HFF-Myc (cell line): ENCODE data around the gene C6orf136.

ENCODE experiments used
- DNase-seq: peaks from one replicate; pipeline ENCODE4 v3.0.0-alpha.2; 2011; ENCODE audit warnings: low read depth; ENCODE audit errors: extremely low read depth
- H3K4me3 ChIP-seq: replicated peaks from 2 replicates; pipeline ENCODE4 v1.5.1; 2011; ENCODE audit warnings: low read depth, mild to moderate bottlenecking, control low read depth, low read length
- CTCF ChIP-seq: IDR thresholded peaks from 2 replicates; pipeline ENCODE4 v1.5.1; 2012; ENCODE audit warnings: mild to moderate bottlenecking, low read depth, low read length, control low read depth; ENCODE audit errors: missing control alignments

C6orf136 gene

DNA sequence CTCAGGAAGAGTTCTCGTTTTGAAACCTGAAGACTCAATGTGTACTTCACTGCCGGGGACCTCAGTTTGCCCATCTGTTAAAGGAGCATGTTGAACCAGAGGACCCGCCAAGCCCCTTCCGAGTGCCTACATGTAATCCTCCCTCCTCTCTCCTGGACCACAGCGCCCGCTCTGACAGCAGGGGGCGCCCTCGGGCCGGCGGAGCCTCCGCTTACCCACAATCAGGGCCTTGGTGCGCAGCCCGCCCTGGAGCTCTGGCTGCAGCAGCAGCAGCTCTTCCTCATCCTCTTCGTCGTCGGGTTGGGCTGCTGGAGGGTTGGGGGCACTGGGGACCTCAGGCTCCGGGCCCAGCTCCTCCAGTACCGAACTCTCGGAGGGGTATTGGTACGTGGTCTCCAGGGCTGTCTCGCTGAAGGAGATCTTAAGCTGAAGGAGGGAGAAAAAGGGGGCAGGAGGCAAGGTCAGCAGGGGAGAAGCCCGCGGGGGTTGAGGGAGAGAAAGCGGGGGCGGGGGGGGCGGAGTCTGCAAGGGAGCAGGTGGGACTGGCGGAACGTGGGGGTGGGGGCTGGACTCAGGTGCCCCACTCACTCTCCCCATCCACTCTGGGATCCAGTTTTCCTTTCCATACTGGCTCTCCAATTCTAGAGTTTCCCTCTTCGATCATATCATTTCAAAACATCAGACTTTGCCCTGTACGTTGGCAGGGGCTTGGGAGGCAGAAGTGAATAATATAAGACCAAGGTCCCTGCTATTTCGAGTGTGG lies 32.2 kb downstream of the C6orf136 start:
- TF ChIP-seq CTCF: peak; percentile 98
- peak overlapping the region; percentile 23 for H3K4me3 ChIP-seq
- peak; percentile 47 for DNase-seq

DNA sequence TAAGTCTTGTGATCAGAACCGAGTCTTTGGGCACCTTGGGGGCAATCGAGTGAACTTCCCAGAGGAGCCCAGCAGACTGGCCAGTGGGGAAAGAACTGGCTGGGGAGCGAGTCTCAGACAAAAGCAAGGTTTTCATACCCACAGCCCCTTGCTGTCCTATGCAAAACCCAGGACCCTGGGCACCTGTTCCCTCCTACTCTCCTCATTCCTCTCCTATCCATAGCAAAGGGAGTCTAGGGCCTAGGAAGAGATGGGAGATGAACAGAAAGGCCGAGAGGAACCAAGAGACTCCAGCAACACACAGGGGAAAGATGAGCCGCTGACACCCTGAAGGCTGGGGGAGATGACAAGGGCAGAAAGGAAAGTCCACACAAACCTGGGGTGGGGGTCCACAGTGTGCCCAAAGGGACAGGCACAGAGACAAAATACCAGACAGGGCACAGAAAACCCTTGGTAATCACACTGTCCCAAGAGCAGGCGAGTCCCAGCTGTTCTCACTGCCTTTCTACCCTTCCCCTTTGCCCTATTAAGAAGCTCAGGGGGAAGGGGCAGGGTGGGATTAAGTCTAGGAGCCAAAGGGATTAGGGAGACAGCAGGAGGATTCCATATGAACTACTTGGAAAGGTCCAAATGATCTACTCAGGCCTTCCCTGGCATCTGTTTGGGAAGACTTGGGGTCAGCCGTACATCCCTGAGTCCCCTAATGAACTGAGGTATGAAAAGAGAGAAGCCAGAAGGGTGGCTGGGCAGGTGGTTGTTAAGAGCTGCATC lies 33.0 kb downstream of the C6orf136 start:
- TF ChIP-seq CTCF: no peak
- peak overlapping the region; percentile 23 for H3K4me3 ChIP-seq
- DNase-seq: no peak

DNA sequence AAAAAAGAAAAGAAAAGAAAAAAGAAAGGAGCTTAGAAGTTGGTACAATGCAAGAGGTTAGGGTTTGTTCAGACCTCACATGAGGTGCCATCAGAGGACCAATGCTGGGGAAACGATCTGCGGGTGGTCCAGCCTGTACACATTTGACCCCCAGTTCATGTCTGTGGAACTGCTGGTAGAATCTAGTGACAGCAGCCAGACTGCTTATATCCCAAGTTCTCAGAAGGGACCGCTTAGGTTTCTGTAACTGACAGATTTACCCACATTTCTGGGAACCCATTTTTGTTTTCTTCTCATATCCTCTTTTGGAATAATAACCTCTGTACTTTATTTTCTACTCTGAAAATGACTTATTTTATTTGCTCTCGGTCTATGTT lies 34.8 kb downstream of the C6orf136 start:
- peak overlapping the region; percentile 79 for H3K4me3 ChIP-seq
- no peak for TF ChIP-seq CTCF
- no peak for DNase-seq

GRCh38 chr6:30682143-30683117 lies 35.5 kb downstream of the C6orf136 start:
- TF ChIP-seq CTCF: no peak
- peak; percentile 59 for DNase-seq
- peak overlapping the region; percentile 79 for H3K4me3 ChIP-seq

DNA sequence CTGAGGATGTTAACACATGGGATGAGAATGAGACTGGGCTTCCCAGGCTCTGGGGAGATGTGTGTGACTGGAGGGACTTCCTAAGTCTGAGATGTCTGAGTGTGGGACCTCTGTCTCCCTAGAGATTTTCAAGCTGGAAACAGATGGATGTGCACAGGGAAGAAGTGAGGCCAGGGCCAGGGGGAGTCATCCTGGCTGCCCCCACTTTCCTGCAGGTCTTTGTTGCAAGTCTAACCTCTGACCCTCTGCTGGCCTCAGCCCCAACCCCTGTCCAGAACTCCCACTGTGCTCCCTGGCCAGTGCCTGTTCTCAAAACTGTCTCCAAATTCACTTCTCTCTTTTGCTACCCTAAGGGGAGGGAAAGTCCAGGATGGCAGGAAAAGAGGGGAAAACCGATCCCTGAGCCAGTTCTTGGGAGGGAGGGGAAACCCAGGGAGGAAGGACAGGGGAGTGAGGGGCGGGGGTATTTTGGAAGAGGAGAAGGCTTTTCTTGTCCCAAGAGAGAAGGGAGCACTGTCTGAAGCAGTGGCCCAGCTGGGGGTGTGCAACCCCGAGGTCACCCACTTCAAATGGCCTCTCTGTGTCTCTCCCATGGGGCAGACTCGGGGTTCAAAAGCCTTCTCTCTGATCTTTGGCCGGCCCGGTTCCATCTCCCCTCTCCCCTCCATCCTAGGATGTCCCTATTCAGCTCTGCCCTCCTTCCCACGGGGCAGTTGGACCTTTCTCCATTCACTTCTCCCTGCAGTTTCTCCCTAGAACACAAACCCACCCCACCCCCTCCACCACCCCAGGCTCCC lies 36.4 kb downstream of the C6orf136 start:
- no peak for DNase-seq
- H3K4me3 ChIP-seq: peak overlapping the region; percentile 79

More for the DNA sequence above, 36.4 kb downstream of the C6orf136 start:
- TF ChIP-seq CTCF: no peak
